ENCODE data around the gene SLC6A8.
"Not testable (repeated sequence)": the region's sequence is repeated elsewhere in the genome, so short reads cannot be mapped to it uniquely, and the experiment has no call there.

SLC6A8 gene

DNA sequence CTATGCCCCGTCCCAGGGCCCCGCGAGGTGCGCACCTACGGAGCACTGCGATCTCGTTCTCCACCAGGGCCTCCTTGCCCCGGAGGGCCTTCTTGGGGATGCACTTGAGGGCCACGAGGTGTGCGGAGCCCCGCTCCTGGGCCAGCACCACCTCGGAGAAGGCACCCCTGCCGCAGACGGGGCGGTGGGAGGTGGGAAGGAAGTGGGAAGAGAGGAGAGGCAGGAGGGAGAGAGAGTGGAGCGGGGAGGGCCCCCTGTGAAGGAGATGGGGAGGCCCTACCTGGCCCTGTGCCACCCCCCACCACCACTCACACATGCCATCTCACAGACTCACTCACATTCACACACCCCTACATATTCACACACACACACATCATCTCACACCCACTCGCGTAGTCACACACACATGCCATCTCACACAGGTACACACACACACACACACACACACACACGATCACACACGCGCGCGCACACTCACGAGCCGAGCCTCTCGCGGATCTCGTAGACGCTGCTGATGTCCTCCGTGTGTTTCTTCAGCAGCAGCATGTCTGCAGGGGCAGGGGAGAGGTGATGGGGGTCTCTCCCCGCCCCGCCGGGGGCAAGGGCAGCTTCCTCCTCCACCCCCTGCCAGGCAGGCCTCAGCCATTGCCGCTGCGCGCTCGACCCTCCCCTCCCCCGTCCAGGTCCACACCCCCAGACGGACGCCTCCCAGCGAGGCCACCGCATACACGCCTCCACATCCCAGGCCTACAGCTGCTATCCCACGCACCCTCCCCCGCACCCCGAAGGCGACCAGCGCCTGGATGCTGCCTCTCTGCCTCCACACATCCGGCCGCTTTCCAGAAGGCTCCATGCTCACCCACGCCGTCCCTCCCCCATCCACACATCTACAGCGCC lies 14.9 kb upstream of the SLC6A8 start:
- no peak for DNase-seq

DNA sequence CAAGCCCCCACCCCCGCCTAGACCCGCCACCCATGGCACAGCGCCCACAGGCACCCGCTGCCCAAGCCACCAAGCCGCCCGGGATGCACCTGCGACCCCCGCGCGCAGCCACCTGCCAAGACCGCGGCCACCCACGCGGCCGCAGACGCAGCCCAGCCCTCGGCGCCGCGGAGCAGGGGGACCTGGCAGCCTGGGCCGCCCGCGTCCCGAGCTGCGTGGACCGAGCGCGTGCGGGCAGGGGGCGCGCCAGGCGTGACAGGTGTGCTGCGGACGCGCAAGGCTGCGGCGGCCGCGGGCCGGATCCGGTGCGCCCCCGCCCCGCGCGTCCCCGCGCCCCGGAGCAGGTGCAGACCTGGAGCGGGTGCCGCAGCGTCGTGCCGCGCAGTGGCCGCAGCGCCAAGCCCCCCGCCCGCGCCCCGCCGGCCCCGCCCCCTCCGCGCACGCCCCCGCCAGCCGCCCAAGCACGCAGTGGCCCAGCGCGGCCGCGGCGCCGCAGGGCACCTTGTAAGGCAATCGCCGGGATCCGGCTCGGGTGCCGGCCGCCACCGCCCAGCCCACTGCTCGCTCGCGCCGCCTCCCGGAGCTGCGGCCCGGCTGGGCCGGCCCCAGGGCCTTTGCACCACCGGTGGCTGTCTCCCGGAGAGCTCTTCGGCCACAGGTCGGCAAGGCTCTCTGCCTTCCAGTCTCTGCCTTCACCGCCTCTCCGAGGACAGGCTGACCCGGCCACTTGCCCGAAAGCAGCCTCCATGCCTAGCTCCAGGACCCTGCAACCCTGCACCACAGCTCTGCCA lies 14.1 kb upstream of the SLC6A8 start, which contains the start of gene PNCK:
PNCK (minus strand) TSS at position 386 of the 791 bp plus-strand sequence. CDS start 737 bp downstream, outside the sequence.
- no peak for DNase-seq

DNA sequence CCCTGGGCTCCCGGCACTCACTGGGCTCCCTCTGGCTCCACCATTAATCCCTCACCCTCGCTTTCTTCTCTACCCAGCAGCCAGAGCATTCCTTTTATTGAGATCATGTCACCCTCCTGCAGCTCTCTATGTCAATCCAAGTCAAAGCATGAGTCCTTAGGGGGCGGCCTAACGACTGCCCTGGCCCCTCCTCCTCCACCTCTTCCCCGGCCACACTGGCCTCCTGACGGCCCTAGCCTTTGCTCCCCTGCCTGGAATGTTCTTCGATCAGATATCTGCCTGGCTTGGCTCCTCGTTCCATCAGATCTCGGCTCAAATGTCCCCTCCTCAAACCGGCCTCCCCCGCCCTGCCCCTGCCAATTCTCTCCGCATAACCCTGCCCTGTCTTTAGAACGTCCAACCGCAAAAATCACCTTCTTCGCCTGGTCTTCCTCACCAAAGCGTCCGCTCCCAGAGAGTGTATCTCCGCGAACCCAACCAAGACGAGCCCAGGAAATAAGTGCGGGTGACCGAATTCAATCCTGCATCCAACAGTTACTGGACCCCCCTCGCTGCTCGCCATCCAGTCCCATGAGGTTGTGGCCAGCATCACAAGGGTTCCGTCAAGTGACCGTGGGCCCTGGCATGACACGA lies 13.4 kb upstream of the SLC6A8 start:
- DNase-seq: no peak

DNA sequence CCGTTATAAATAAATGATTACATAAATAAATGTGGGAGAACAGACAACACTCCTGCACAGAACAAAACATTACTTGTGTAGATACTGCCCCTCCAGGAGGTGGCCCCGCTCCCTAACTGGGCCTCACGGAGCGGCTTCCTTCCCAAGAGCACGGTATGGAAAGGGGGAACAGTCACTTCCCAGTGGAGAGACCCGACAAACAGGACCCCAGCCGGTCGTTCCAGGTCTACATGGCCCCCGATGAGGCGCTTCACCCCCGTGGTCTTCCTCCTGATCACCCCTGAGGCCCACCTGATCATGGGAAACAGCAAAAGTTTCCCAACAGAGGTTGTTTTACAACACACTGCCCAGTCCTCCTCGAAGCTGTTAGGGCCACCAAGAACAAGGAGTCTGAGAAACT lies 6.6 kb upstream of the SLC6A8 start:
- no peak for DNase-seq

DNA sequence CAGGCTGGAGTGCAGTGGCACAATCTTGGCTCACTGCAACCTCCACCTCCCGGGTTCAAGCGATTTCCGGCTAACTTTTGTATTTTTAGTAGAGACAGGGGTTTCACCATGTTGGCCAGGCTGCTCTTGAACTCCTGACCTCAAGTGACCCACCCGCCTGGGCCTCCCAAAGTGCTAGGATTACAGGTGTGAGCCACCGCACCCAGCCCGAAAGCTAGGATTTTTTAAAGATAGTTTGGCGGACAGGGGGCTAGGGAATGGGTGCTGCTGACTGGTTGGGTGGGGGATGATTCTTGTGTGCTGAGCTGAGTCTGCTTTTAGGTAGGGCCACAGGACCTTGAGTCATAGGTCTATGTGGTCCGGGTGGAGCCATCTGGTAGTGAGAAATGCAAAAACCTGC lies 4.2 kb upstream of the SLC6A8 start:
- not testable (repeated sequence) for DNase-seq

DNA sequence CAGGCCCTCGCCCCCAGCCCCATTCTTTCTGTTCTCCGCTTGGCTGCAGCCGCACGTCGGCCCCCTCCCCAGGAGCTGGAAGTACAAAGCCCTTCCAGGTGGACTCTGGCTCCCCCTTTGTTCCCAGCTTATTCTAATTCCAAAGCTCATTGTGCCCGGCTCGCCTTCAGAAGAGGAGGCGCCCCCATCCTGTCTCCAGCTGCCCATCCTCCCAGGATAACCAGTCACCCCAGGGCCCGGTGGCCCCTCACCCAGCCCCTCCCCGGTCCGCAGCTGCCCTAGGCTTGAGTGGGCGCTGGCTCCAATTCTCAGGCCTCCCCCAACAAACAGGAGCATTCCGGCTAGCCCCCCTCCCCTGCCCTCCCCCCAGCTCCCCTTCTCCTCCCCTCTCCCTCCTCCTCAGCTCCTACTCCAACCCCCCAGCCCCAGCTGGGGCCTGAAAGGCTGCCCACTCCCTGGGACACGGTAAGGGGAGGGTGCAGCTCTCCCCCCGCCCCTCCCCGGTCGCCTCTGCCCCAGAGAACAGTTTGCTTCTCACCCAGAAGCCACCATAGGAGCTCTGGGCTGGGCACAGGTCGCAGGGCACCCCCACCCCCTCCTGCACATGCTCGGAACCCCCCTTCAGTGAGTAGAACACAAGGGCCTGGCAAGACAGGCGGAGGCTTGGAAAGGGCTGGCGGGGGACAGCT lies 3.1 kb upstream of the SLC6A8 start:
- DNase-seq: no peak

DNA sequence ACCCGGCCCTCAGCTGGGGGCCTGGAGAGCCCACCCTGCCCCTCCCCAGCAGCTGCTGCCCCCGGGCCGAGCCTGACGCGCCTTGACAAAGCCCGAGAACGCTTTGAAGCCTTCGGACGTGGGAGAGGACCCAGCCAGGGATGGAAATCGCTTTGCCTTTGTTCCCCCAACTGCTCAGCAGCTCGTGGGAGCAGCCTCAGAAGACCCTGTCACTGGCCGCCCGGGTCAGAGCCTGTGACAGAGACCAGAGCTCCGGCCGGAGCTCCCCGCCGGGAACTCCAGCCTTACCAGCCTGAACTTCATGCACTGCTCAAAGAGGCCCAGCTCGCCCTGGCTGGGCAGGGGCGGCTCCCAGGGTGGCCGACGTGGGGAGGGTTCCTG lies 2.6 kb upstream of the SLC6A8 start:
- DNase-seq: no peak

DNA sequence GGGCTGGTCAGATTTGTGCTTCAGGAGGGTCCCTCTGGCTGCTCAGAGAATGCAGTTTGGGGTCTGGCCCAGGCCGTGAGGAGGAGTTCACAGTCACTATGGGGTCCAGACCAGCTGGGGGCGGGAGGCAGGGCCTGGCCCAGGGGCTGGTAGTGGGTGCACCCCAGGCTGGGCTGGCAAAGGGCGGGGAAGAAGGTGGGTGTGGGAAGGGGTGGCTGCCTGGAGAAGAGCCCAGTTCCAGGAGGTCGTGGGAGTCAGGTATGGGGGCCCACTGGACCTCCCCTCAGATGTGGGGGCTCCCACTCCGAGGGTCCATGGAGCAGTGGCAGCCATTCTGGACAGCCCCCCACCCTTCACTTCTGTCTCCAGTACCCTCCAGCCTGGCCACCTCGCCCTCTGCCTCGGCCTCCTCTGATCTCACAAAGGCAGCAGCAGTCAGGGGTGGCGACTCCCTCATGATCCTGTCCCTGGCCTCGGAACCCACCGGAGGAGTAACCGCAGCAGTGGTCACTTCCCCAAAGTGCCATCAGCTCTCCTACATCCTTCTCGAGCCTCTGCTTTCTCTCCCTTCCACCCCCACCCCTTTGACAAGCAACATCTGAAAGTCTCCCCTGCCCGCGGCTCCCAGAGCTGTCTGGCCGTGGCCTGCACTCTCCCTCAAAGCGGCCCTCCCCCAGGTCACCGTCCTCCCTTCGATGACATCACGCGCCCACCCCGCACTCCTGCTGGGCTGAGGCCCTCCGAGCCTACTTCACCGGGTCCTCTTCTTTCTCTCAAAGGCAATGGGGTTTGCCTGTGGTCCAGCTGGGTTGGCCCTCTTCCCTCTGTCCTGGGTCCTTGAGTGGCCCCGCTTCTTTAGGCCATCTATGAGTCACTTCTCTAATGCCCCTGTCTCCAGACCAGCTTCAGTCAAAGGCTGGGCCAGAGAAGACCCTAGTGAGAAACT lies 1.7 kb upstream of the SLC6A8 start:
- no peak for DNase-seq

DNA sequence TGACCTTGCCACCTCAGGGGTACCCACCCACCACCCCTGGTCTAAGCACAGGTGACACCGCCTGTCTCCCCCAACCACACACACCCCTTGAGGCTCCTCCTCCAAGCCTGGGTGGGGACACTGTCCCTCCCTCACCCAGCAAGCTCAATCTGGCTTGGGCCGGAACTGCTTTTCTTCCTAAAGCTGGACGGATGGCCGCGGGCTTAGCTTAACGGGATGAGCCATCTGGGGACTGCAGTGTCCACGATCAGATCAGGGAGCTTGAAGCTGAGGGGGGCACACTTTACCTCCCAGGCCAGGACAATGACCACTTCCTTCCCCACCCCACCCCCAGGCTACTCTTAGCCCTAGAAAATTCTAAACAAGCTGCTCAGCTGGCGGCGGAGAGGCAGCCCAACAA lies 1.0 kb upstream of the SLC6A8 start:
- DNase-seq: no peak

DNA sequence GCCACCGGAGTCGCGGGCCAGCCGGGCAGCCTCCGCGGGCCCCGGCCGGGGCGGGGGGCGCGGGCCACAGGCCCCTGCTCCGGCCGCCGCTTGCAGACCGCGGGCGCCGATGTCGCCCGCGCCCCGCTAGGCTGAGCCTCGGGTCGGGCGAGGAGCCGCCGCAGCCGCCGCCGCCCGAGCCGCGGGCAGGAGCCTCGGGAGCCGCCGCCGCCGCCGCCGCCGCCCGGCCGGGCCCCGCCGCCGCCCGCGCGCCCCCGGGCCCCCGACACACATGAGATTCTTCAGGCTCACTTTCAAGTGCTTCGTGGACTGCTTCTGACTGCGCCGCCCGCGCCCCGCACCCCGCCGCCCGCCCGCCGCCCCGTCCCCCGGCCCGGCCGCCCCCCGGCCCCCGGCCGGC lies 345 bp downstream of the SLC6A8 start:
- no peak for DNase-seq

DNA sequence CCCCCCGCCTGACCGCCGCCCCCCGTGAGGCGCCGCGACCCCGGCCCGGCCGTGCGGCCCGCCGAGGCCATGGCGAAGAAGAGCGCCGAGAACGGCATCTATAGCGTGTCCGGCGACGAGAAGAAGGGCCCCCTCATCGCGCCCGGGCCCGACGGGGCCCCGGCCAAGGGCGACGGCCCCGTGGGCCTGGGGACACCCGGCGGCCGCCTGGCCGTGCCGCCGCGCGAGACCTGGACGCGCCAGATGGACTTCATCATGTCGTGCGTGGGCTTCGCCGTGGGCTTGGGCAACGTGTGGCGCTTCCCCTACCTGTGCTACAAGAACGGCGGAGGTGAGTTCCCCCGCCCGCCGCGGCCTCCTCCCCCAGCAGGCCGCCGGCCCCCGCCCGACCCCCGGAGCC lies 780 bp downstream of the SLC6A8 start:
- DNase-seq: no peak

DNA sequence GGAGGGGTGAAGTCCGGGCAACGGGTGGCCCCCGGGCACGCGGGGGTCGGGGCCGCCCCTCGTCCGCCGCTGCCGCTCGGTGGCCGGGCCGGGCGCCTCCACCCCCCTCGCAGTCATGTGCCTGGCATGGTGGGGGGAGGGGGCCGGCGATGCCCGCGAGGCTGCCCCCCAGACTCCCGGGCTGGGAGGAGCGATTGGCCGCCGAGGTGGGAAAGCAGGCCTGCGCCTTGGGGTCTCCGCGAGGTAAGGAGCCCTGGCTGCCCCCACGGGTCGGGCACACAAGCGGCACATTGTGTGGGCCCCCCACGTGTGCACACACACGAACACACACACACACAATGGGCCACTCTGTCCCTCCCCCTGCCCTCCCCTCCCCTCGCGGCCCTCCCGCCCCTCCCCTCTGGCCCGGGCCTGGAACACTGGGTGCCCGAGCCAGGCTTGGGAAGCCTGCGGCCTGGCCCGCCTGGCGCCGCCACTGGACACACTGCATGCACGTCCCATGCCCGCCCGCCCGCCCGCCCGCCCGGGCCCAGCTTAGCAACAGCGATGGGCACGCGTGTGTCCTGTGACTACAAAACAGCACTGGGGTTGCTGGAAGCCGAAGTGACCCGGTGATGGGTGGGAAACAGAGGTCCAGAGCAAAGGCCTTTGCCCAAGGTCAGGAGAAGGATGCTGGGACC lies 1.3 kb downstream of the SLC6A8 start:
- no peak for DNase-seq

DNA sequence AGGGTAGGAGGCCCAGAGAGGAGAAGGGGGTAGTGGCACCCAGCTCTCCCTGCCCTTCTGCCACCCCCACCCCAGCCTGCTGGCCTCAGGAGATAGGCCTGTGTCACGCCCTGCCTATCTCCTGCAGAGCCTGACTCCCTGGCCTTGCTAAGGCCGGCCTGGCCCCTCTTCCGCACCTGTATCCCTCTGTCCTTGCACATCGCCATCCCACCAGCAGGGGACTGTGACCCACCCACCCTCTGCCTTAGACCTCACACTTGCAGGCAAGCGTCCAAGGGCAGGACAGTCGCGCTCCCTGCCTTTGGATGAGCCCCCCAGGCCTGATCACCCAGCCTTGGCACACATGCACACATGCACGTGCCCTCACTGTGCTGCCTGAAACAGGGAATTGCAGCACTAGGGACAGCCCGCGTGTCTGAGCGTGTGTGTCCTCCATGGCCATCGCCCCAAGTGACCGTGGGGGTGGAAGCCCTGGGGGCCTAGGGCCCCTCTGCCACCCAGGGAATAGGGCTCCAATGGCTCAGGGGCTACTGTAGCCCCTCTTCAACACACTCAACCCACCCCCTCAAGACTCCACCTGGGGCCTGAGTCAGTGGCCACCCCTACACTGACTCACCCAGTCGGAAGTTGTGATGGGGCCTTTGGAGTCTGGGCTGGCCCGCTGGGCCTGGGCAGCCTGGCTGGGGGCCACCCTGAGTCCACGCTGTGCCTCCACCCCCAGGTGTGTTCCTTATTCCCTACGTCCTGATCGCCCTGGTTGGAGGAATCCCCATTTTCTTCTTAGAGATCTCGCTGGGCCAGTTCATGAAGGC lies 2.1 kb downstream of the SLC6A8 start:
- DNase-seq: no peak

DNA sequence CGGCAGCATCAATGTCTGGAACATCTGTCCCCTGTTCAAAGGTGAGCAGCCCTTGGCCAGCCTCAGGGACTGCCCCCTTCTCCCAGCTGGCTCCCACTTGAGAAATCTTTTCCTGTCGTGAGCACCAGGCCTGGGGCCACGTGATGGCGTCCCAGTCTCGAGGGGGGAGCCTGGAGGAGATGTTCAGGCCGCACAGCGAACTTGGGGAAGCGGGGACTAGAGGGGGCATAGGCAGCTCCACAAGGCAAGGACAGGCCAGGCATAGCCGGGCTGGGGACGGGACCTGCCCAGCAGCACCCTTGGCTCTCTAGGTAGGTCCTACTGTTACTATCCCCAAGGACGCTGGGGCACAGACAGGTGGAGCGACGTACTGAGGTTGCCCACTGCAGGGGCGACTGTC lies 2.7 kb downstream of the SLC6A8 start:
- DNase-seq: no peak

DNA sequence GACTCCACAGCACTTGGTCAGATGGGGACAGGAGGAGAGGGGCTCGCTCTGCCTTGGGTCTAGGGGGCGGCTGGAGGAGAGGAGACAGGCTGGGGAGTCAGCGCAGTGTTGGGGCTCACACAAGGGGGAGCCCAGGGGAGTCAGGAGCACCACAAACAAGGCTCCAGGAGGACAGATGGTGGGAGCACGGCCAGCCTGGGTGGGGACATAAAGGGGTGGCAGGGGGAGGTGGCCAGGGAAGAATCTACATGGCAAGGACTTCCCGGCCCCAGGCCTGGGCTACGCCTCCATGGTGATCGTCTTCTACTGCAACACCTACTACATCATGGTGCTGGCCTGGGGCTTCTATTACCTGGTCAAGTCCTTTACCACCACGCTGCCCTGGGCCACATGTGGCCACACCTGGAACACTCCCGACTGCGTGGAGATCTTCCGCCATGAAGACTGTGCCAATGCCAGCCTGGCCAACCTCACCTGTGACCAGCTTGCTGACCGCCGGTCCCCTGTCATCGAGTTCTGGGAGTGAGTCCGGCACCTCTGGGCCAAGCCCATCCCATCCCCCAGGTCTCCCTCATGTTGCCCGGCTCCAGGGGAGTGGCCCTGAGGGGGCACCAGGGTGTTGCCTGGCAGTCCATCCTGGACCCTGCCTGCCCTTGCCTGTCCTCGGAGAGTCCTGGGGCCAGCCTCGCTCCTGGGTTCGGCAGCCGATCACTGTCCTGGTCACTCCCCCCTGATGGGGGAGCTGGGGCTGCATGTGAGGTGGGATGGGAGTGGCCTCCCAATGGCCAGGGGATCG lies 3.5 kb downstream of the SLC6A8 start:
- DNase-seq: not testable (repeated sequence)

DNA sequence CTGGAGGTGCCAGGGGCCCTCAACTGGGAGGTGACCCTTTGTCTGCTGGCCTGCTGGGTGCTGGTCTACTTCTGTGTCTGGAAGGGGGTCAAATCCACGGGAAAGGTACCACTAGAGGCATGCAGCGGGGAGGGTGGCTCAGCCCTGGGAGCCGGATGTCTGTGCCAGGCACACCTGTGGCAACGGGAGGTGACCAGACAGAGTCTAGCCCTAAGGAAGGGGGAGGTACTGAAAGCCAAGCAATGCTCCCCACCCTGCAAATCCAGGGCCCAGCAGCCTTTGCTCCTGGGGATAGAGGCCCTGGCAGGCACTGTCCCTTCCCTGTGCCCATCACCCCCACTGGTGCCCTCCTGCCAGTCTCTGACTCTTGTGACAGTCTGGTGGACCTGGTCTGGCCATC lies 4.3 kb downstream of the SLC6A8 start:
- DNase-seq: no peak

DNA sequence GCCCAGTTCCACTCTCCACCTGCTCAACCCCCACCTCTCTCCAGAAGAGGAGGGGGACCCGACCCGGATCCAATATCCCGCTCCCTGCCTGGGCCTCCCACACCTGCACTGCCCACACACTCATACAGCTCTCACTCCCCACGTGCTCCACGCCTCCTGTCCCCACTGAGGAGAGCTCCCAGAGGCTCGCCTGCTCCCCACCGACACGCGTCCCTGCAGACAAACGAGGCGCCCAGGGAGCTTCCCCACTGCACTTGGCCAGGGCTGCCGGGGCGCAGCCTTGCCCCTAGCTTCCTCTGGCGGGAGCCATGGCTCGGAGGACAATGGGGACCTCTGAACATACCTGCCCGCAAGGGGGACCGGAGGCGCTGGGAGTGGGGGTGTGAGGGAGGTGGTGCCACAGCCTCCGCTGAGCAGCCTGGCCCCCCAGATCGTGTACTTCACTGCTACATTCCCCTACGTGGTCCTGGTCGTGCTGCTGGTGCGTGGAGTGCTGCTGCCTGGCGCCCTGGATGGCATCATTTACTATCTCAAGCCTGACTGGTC lies 5.0 kb downstream of the SLC6A8 start:
- no peak for DNase-seq

DNA sequence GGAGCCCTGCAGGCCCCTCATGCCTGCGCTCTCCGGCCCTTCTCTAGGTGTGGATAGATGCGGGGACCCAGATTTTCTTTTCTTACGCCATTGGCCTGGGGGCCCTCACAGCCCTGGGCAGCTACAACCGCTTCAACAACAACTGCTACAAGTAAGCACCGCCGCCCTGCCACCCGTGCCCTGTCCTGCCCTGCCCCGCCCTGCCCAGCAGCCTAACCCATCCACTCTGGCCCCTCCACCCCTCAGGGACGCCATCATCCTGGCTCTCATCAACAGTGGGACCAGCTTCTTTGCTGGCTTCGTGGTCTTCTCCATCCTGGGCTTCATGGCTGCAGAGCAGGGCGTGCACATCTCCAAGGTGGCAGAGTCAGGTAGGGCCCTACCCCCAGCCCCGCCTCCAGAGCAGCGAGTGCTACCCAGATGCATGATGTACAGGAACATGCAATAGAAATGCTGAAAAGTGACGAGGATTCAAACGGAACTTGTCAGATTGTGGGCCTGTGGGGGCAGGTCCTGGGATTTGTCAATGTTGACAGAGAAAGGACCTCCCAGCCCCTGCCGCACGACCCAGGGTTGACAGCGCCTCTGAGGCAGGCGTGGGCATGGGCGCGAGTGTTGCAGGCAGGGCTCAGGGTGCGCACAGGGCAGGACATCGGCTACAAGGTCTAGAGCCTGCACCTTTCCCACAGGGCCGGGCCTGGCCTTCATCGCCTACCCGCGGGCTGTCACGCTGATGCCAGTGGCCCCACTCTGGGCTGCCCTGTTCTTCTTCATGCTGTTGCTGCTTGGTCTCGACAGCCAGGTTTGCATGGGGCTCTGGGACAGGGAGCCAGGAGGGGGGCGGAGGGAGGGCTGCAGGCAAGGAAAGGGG lies 5.7 kb downstream of the SLC6A8 start:
- no peak for DNase-seq

All from SW 1271 (cell line).